GM12892 (cell line): Measurements from ENCODE around the gene RCOR1.

Experiments used
- DNase-seq: peaks from one replicate; pipeline ENCODE4 v3.0.0; 2011; ENCODE audit not compliant: insufficient read length
- FAIRE-seq: peaks from 2 replicates; lab custom pipeline; 2011; peaks lifted over from hg19 to GRCh38; lab: Jason Lieb, UNC
- POLR2A ChIP-seq: IDR thresholded peaks from 2 replicates; pipeline ENCODE4 v1.6.1; 2011; ENCODE audit warnings: low read depth, low read length, control low read depth
- POLR2AphosphoS5 ChIP-seq: IDR thresholded peaks from 2 replicates; pipeline ENCODE4 v1.6.1; 2011; ENCODE audit warnings: low read depth, low read length, control low read depth
- TAF1 ChIP-seq: IDR thresholded peaks from 2 replicates; pipeline ENCODE4 v1.6.1; 2011; ENCODE audit warnings: low read depth, mild to moderate bottlenecking, control low read depth, low read length, borderline replicate concordance

RCOR1 gene

GRCh38 chr14:102727336-102728095, 135.1 kb downstream of the RCOR1 start:
- DNase-seq (no peak), FAIRE-seq (no peak)

GRCh38 chr14:102728501-102728900, 136.1 kb downstream of the RCOR1 start:
- FAIRE-seq (no peak), DNase-seq (no peak)
- TF ChIP-seq TAF1 (no peak), POLR2A (no peak), POLR2AphosphoS5 (no peak)

More at GRCh38 chr14:102727336-102728095, 135.1 kb downstream of the RCOR1 start:
- TF ChIP-seq TAF1: no peak
- TF ChIP-seq POLR2A: no peak

- DNase-seq: no peak
These were observed 136.8 kb downstream of the RCOR1 start for GRCh38 chr14:102729268-102729667.

GRCh38 chr14:102729825-102730224, 137.4 kb downstream of the RCOR1 start:
- FAIRE-seq: no peak
- no peak for DNase-seq
- no peak for TF ChIP-seq POLR2A
- no peak for TF ChIP-seq TAF1
- no peak for TF ChIP-seq POLR2AphosphoS5

More at GRCh38 chr14:102729268-102729667, 136.8 kb downstream of the RCOR1 start:
- FAIRE-seq: no peak
- TF ChIP-seq POLR2A (no peak), TAF1 (no peak), POLR2AphosphoS5 (no peak)

- FAIRE-seq: no peak
- TF ChIP-seq POLR2A (no peak), POLR2AphosphoS5 (no peak), TAF1 (no peak)
- DNase-seq: no peak
These were observed 138.8 kb downstream of the RCOR1 start for GRCh38 chr14:102731101-102731870.

- TF ChIP-seq POLR2AphosphoS5: no peak
- no peak for TF ChIP-seq POLR2A
- no peak for TF ChIP-seq TAF1
- FAIRE-seq: no peak
- DNase-seq: no peak
These were observed 139.7 kb downstream of the RCOR1 start for GRCh38 chr14:102731871-102732800.

- no peak for FAIRE-seq
- no peak for DNase-seq
- TF ChIP-seq POLR2AphosphoS5 (no peak), TAF1 (no peak), POLR2A (no peak)
These were observed 140.5 kb downstream of the RCOR1 start for GRCh38 chr14:102732924-102733323.

- FAIRE-seq (no peak), DNase-seq (no peak)
- no peak for TF ChIP-seq TAF1
- TF ChIP-seq POLR2A: no peak
- no peak for TF ChIP-seq POLR2AphosphoS5
These were observed 140.9 kb downstream of the RCOR1 start for GRCh38 chr14:102733326-102733725.

GRCh38 chr14:102734436-102734835, 142.0 kb downstream of the RCOR1 start:
- no peak for FAIRE-seq
- DNase-seq: no peak
- TF ChIP-seq POLR2A: no peak

GRCh38 chr14:102736956-102737355, 144.5 kb downstream of the RCOR1 start:
- DNase-seq: no peak
- TF ChIP-seq POLR2AphosphoS5 (no peak), TAF1 (no peak), POLR2A (no peak)
- FAIRE-seq: no peak

GRCh38 chr14:102737402-102738372, 145.2 kb downstream of the RCOR1 start:
- no peak for TF ChIP-seq POLR2AphosphoS5
- TF ChIP-seq TAF1: no peak
- no peak for TF ChIP-seq POLR2A
- DNase-seq (no peak), FAIRE-seq (no peak)
